Neural progenitor cell (in vitro differentiated cells): ENCODE data around the gene LHX2.

Source experiments
- CTCF ChIP-seq: fragments of 200-600 bp; sonication (generic); IDR thresholded peaks from 2 replicates; pipeline ENCODE4 v1.5.1; 2017; ENCODE audit warnings: antibody characterized with exemption, mild to moderate bottlenecking
- EZH2phosphoT487 ChIP-seq: fragments of 200-600 bp; sonication (generic); IDR thresholded peaks from 2 replicates; pipeline ENCODE4 v1.6.1; 2017; ENCODE audit warnings: antibody characterized with exemption

- no peak for TF ChIP-seq CTCF
- peak; percentile 15 for TF ChIP-seq EZH2phosphoT487
These were observed 13.2 kb upstream of the LHX2 start for GRCh38 chr9:123998278-123998925.
